HG02588 (cell line): Measurements from ENCODE around the gene PYCARD.

Source experiments
- ATAC-seq: cut with Tn5 transposase; IDR thresholded peaks from one replicate; pipeline ENCODE4 v1.9.1; 2021; ENCODE audit warnings: mild to moderate bottlenecking, moderate library complexity; ENCODE audit not compliant: unreplicated experiment

PYCARD gene

DNA sequence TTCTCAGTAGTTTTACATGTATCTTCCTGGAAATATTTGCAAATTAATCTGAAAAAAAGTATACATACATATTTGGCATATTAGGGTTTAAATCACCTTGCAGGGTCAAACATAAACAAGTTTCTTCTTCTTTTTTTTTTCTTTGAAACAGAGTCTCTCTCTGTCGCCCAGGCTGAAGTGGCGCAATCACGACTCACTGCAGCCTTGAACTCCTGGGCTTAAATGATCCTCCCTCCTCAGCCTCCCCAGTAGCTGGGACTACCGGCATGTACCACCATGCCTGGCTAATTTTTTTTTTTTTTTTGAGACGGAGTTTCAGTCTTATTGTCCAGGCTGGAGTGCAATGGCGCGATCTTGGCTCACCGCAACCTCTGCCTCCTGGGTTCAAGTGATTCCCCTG, 35.2 kb downstream of the PYCARD start:
- no peak for ATAC-seq

DNA sequence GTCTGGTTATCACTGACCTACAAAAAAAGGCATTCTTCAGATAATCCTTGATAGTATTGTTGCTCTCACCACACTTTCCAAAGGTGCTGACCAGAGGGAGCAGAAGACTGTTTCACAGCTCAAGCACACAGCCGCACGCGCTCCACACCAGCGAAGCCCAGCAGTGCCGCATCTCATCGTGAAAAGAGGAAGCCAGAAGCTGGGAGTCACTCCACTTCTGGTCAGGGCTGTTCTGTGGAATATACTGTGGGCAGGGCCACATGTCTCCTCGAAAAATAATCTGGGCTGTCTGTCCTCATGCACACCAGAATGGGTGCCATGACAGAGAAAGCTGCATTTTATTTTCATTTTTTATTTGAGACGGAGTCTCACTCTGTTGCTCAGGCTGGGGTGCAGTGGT, 45.4 kb downstream of the PYCARD start:
- no peak for ATAC-seq
